HCT116 (cell line): ENCODE results near the gene NR2E1. TPM values are rescaled to one million over a fixed set of nuclear protein-coding genes. Genes with fewer than 3 reads are reported as not detected.

ENCODE experiments used
- ATAC-seq: fragments of 200-7000 bp; cut with Tn5 transposase; 2 replicates; pipeline ENCODE4 v1.9.1; 2020; ENCODE audit warnings: mild to moderate bottlenecking, moderate library complexity
- BruUV-seq: library from RNA; stranded (reverse); fragments of 400-500 nt; replicated peaks from 2 replicates; lab custom pipeline; 2021; lab: Mats Ljungman, UMichigan
- CTCF ChIA-PET: fragments of 300-600 bp; sonication (Branson Sonifier 250); formaldehyde crosslinking; loops from one replicate; lab custom pipeline; 2021; ENCODE audit warnings: antibody characterized with exemption; lab: Charles Lee
- POLR2A ChIA-PET: fragments of 300-600, 350-600 bp; sonication (Branson Sonifier 250); formaldehyde crosslinking; loops from one replicate; lab custom pipeline; 2021; ENCODE audit warnings: antibody characterized with exemption; lab: Charles Lee
- RAD21 ChIA-PET, 2 experiments: fragments of 300-600 bp; sonication (Branson Sonifier 250); formaldehyde crosslinking; loops; one replicate each; lab custom pipeline; 2023; ENCODE audit warnings: low total read pairs in 2 of 2; ENCODE audit not compliant: uncharacterized antibody in 2 of 2, unreplicated experiment in 2 of 2, low non-redundant PET in 1 of 2; lab: Charles Lee
- DNase-seq: peaks from one replicate; pipeline ENCODE4 v3.0.0-alpha.2; 2010; ENCODE audit warnings: low read depth, low spot score
- H2AFZ ChIP-seq: fragments of 200-600 bp; shearing (Covaris generic), sonication (generic); 2 replicates; pipeline ENCODE4 v1.6.1; 2017; ENCODE audit warnings: low read depth, mixed run types, mixed read lengths, antibody characterized with exemption, low read length; ENCODE audit not compliant: poor library complexity, severe bottlenecking
- H3K27ac ChIP-seq: 2 replicates; pipeline ENCODE4 v1.5.1; 2012; ENCODE audit warnings: low read depth, low read length
- H3K27me3 ChIP-seq: fragments of 200-600 bp; sonication (generic); 2 replicates; pipeline ENCODE4 v1.6.1; 2016; ENCODE audit warnings: mixed run types, low read length, mixed read lengths; ENCODE audit not compliant: insufficient read depth
- H3K36me3 ChIP-seq, 2 experiments: fragments of 200-500 bp in 1 of 2; fragments of 200-600 bp in 1 of 2; sonication (Bioruptor generic) in 1 of 2; sonication (generic) in 1 of 2; 2 replicates each; pipeline versions ENCODE4 v1.5.1 to v1.6.1; 2014 to 2016; ENCODE audit warnings: low read length in 2 of 2, inconsistent platforms in 1 of 2, mixed read lengths in 1 of 2, mixed run types in 1 of 2; ENCODE audit not compliant: insufficient read depth in 2 of 2, control insufficient read depth in 1 of 2
- H3K4me1 ChIP-seq, 2 experiments: fragments of 200-600 bp in 1 of 2; sonication (generic) in 1 of 2; 2 replicates each; pipeline versions ENCODE4 v1.5.1 to v1.6.1; 2012 to 2017; ENCODE audit warnings: low read length in 2 of 2, inconsistent platforms in 1 of 2, mild to moderate bottlenecking in 1 of 2, mixed read lengths in 1 of 2, mixed run types in 1 of 2, moderate library complexity in 1 of 2; ENCODE audit not compliant: insufficient read depth in 2 of 2, control insufficient read depth in 1 of 2
- H3K4me2 ChIP-seq: fragments of 200-600 bp; sonication (generic); 2 replicates; pipeline ENCODE4 v1.6.1; 2017; ENCODE audit warnings: mixed run types, low read length, mixed read lengths
- H3K4me3 ChIP-seq, 2 experiments: fragments of 200-600 bp in 1 of 2; sonication (generic) in 1 of 2; replicated peaks in 1 of 2; 2 replicates each; pipeline ENCODE4 v1.5.1; 2011 to 2016; ENCODE audit warnings: low read length in 2 of 2, control low read depth in 1 of 2, low read depth in 1 of 2, mild to moderate bottlenecking in 1 of 2, mixed read lengths in 1 of 2, mixed run types in 1 of 2
- H3K79me2 ChIP-seq: fragments of 200-600 bp; sonication (generic); 2 replicates; pipeline ENCODE4 v1.6.1; 2017; ENCODE audit warnings: mild to moderate bottlenecking, mixed run types, low read length, moderate library complexity, mixed read lengths; ENCODE audit not compliant: insufficient read depth
- H3K9ac ChIP-seq: fragments of 200-600 bp; sonication (generic); 2 replicates; pipeline ENCODE4 v1.6.1; 2016; ENCODE audit warnings: low read length, mixed read lengths
- H3K9me2 ChIP-seq: fragments of 200-600 bp; sonication (generic), shearing (Covaris generic); 2 replicates; pipeline ENCODE4 v1.6.1; 2017; ENCODE audit warnings: mixed run types, mild to moderate bottlenecking, moderate library complexity; ENCODE audit not compliant: insufficient read depth
- H3K9me3 ChIP-seq, 2 experiments: fragments of 200-500 bp in 1 of 2; fragments of 200-600 bp in 1 of 2; sonication (Bioruptor generic) in 1 of 2; sonication (generic) in 1 of 2; 2 replicates each; pipeline ENCODE4 v1.6.1; 2014 to 2017; ENCODE audit warnings: low read length in 2 of 2, mixed read lengths in 2 of 2, inconsistent platforms in 1 of 2, low read depth in 1 of 2, mild to moderate bottlenecking in 1 of 2, mixed run types in 1 of 2, moderate library complexity in 1 of 2; ENCODE audit not compliant: control insufficient read depth in 1 of 2, insufficient read depth in 1 of 2
- H4K20me1 ChIP-seq: fragments of 200-600 bp; sonication (generic), shearing (Covaris generic); 2 replicates; pipeline ENCODE4 v1.6.1; 2017; ENCODE audit warnings: mixed run types, mild to moderate bottlenecking, moderate library complexity; ENCODE audit not compliant: insufficient read depth
- ATF3 ChIP-seq: IDR thresholded peaks from 2 replicates; pipeline ENCODE4 v1.6.1; 2012
- CBX3 ChIP-seq: IDR thresholded peaks from 2 replicates; pipeline ENCODE4 v1.6.1; 2012; ENCODE audit warnings: low read depth
- CEBPB ChIP-seq: IDR thresholded peaks from 2 replicates; pipeline ENCODE4 v1.6.1; 2012; ENCODE audit warnings: low read depth
- CTCF ChIP-seq, 3 experiments: fragments of 200-600 bp in 1 of 3; sonication (generic) in 1 of 3; IDR thresholded peaks in 2 of 3; conservative IDR thresholded peaks in 1 of 3; 2 replicates each; pipeline ENCODE4 v1.5.1; 2012 to 2017; ENCODE audit warnings: low read depth in 2 of 3, low read length in 2 of 3, antibody characterized with exemption in 1 of 3, borderline replicate concordance in 1 of 3, control low read depth in 1 of 3, mild to moderate bottlenecking in 1 of 3, mixed read lengths in 1 of 3, mixed run types in 1 of 3, moderate library complexity in 1 of 3; ENCODE audit not compliant: insufficient read depth in 1 of 3
- EGR1 ChIP-seq: IDR thresholded peaks from 2 replicates; pipeline ENCODE4 v1.6.1; 2012; ENCODE audit warnings: low read depth
- ELF1 ChIP-seq: IDR thresholded peaks from 2 replicates; pipeline ENCODE4 v1.6.1; 2012; ENCODE audit warnings: low read depth, borderline replicate concordance
- EZH2 ChIP-seq: fragments of 200-600 bp; sonication (generic); IDR thresholded peaks from 2 replicates; pipeline ENCODE4 v1.6.1; 2017; ENCODE audit warnings: antibody characterized with exemption, mixed run types
- JUND ChIP-seq: IDR thresholded peaks from 2 replicates; pipeline ENCODE4 v1.6.1; 2012
- MAX ChIP-seq: IDR thresholded peaks from 2 replicates; pipeline ENCODE4 v1.6.1; 2012
- POLR2AphosphoS5 ChIP-seq: IDR thresholded peaks from 2 replicates; pipeline ENCODE4 v1.6.1; 2011; ENCODE audit warnings: mild to moderate bottlenecking, low read depth, low read length, moderate library complexity
- RAD21 ChIP-seq: IDR thresholded peaks from 2 replicates; pipeline ENCODE4 v1.6.1; 2012; ENCODE audit warnings: low read depth, mild to moderate bottlenecking
- SIN3A ChIP-seq: IDR thresholded peaks from 2 replicates; pipeline ENCODE4 v1.6.1; 2012; ENCODE audit warnings: low read depth
- SP1 ChIP-seq: IDR thresholded peaks from 2 replicates; pipeline ENCODE4 v1.6.1; 2012; ENCODE audit warnings: low read depth
- TCF7L2 ChIP-seq: IDR thresholded peaks from 2 replicates; pipeline ENCODE4 v1.7.0; 2011; ENCODE audit warnings: borderline replicate concordance, inconsistent platforms; ENCODE audit not compliant: insufficient read depth, insufficient read length; ENCODE audit errors: extremely low read depth
- ZFX ChIP-seq: fragments of 450-650 bp; IDR thresholded peaks from 2 replicates; pipeline ENCODE4 v1.6.1; 2017
- ZNF274 ChIP-seq: fragments of 200-500 bp; sonication (Bioruptor generic); IDR thresholded peaks from 2 replicates; pipeline ENCODE4 v1.6.1; 2014; ENCODE audit warnings: mild to moderate bottlenecking, low read depth, low read length, inconsistent platforms
- intact Hi-C: fragments of 100-400 bp; cut with micrococcal nuclease; formaldehyde crosslinking; loops from 2 replicates; pipeline ENCODE4 v1.10.0; 2022
- total RNA-seq: library from RNA; stranded (reverse); gene quantifications from one replicate; pipeline ENCODE4 v1.2.1, GENCODE V29; 2021; ENCODE audit not compliant: unreplicated experiment
- TF ChIP-seq, protein P1 (sequence below): IDR thresholded peaks from 2 replicates; pipeline ENCODE4 v1.6.1; 2011; ENCODE audit warnings: mild to moderate bottlenecking, low read length, moderate library complexity; ENCODE audit not compliant: insufficient replicate concordance; ENCODE audit errors: extremely low read depth

NR2E1 gene
- total RNA-seq, 1 experiment from 2014 or later, result not detected

DNA sequence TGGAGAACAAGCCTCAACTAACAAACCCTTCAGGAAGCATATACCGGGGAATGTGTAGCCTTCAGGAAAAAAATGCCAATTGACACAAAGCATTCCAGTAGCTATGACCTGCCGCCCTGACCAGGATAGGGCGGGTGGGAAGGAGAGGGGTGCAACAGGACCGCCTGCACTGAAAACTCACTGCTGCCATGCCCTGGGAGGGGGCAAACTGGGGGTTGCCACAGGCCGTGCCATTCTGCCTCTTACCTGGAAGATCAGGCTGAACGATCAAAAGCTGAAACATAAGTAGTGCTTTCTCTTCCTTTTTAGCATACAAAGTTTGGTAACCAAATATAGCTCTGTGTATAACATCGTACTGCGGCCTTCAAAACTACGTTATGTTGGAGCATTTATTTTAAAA lies 21.7 kb downstream of the NR2E1 start:
- Histone ChIP-seq H3K4me1 (peaks cover 0 to 6% of the 10 kb centered on the region in 2 experiments; a peak in 1 of 4 replicates), H3K36me3 (no peaks in the 10 kb centered on the region), H3K9me2 (no peaks in the 10 kb centered on the region), H3K27ac (no peak overlapping the region), H3K4me3 (no peak overlapping the region), H4K20me1 (no peaks in the 10 kb centered on the region), H3K79me2 (no peaks in the 10 kb centered on the region), H3K9ac (no peak overlapping the region), H2AFZ (no peak overlapping the region), H3K4me2 (no peak overlapping the region), H3K9me3 (no peaks in the 10 kb centered on the region)
- no TSS peak for BruUV-seq
- intact Hi-C loops, result no loop called here
- no peak for DNase-seq
- POLR2A ChIA-PET, result no interaction called here
- CTCF ChIA-PET, result no interaction called here
- no peak for ATAC-seq
- TF ChIP-seq EZH2, result no peak
- TF ChIP-seq ATF3, result no peak
- no peak for TF ChIP-seq CEBPB
- TF ChIP-seq, all 23 proteins: peak for 0
- RAD21 ChIA-PET, result no interaction called here
- H3K27me3 ChIP-seq, result no peaks in the 10 kb centered on the region

- POLR2A ChIA-PET, result no interaction called here
- H3K36me3 ChIP-seq, result no peaks in the 10 kb centered on the region
- no peak for TF ChIP-seq CEBPB
- TF ChIP-seq, protein P1, sequence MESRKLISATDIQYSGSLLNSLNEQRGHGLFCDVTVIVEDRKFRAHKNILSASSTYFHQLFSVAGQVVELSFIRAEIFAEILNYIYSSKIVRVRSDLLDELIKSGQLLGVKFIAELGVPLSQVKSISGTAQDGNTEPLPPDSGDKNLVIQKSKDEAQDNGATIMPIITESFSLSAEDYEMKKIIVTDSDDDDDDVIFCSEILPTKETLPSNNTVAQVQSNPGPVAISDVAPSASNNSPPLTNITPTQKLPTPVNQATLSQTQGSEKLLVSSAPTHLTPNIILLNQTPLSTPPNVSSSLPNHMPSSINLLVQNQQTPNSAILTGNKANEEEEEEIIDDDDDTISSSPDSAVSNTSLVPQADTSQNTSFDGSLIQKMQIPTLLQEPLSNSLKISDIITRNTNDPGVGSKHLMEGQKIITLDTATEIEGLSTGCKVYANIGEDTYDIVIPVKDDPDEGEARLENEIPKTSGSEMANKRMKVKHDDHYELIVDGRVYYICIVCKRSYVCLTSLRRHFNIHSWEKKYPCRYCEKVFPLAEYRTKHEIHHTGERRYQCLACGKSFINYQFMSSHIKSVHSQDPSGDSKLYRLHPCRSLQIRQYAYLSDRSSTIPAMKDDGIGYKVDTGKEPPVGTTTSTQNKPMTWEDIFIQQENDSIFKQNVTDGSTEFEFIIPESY, result no peak
- TF ChIP-seq ATF3, result no peak
- TF ChIP-seq TCF7L2, result no peak
- no peak for TF ChIP-seq SIN3A
- TF ChIP-seq CBX3, result no peak
- no peak for TF ChIP-seq RAD21
- no peak for TF ChIP-seq ZNF274
- TF ChIP-seq ZFX, result no peak
- no peak for TF ChIP-seq JUND
- no peak for TF ChIP-seq POLR2AphosphoS5
- TF ChIP-seq CTCF (IDR thresholded peaks at IDR 0.05 in 2 of 3, conservative IDR thresholded peaks at IDR 0.05 in 1 of 3; ENCODE audit: borderline replicate concordance in 1 of 3, insufficient read depth in 1 of 3, low read depth in 2 of 3, low read length in 2 of 3), result no peak
- TF ChIP-seq MAX, result no peak
- no peak for TF ChIP-seq EGR1
- TF ChIP-seq SP1, result no peak
- TF ChIP-seq ELF1, result no peak
Measured at GRCh38 chr6:108193131-108193530, 27.3 kb downstream of the NR2E1 start.

More at GRCh38 chr6:108193131-108193530, 27.3 kb downstream of the NR2E1 start:
- DNase-seq, result no peak
- ChIA-PET RAD21 (no interaction called here), CTCF (no interaction called here)
- Histone ChIP-seq H3K9me2 (no peaks in the 10 kb centered on the region), H3K9ac (no peak overlapping the region), H3K27ac (no peak overlapping the region), H4K20me1 (no peaks in the 10 kb centered on the region), H3K4me1 (no peaks in the 10 kb centered on the region), H3K4me3 (no peak overlapping the region), H3K9me3 (no peaks in the 10 kb centered on the region), H3K79me2 (no peaks in the 10 kb centered on the region), H2AFZ (no peak overlapping the region), H3K27me3 (no peaks in the 10 kb centered on the region), H3K4me2 (no peak overlapping the region)
- ATAC-seq, result no peak
- no TSS peak for BruUV-seq
- intact Hi-C loops, result no loop called here
